H9 (cell line): ENCODE measurements around the gene TMEM125. TPM values are rescaled to one million over a fixed set of nuclear protein-coding genes. Genes with fewer than 3 reads are reported as not detected.

ENCODE experiments used
- DNase-seq: peaks from one replicate; pipeline ENCODE4 v3.0.0-alpha.2; 2017
- H2AFZ ChIP-seq: one replicate; pipeline ENCODE4 v1.6.1; 2013; ENCODE audit warnings: mild to moderate bottlenecking, low read length, control low read depth, moderate library complexity
- H2AK5ac ChIP-seq: 2 replicates; pipeline ENCODE4 v1.6.1; 2013; ENCODE audit warnings: low read length, control low read depth, mixed read lengths; ENCODE audit not compliant: insufficient read length
- H2BK120ac ChIP-seq: one replicate; pipeline ENCODE4 v1.6.1; 2013; ENCODE audit warnings: low read depth, mild to moderate bottlenecking, low read length, control low read depth, inconsistent platforms; ENCODE audit not compliant: poor library complexity, severe bottlenecking
- H2BK12ac ChIP-seq: 2 replicates; pipeline ENCODE4 v1.6.1; 2013; ENCODE audit warnings: low read length, control low read depth, mixed read lengths, low read depth; ENCODE audit not compliant: insufficient read length
- H2BK15ac ChIP-seq: 2 replicates; pipeline ENCODE4 v1.6.1; 2013; ENCODE audit warnings: low read depth, low read length, control low read depth
- H2BK20ac ChIP-seq: one replicate; pipeline ENCODE4 v1.6.1; 2013; ENCODE audit warnings: low read depth, mild to moderate bottlenecking, low read length, control low read depth, inconsistent platforms; ENCODE audit not compliant: poor library complexity, severe bottlenecking
- H2BK5ac ChIP-seq: 2 replicates; pipeline ENCODE4 v1.6.1; 2013; ENCODE audit warnings: low read length, control low read depth, mixed read lengths; ENCODE audit not compliant: insufficient read length
- H3K14ac ChIP-seq: 2 replicates; pipeline ENCODE4 v1.6.1; 2013; ENCODE audit warnings: low read length, control low read depth; ENCODE audit not compliant: insufficient read depth
- H3K18ac ChIP-seq: 2 replicates; pipeline ENCODE4 v1.6.1; 2013; ENCODE audit warnings: low read depth, mild to moderate bottlenecking, mixed read lengths, low read length, control low read depth; ENCODE audit not compliant: insufficient read length
- H3K23ac ChIP-seq: 2 replicates; pipeline ENCODE4 v1.6.1; 2013; ENCODE audit warnings: low read length, control low read depth, mixed read lengths, low read depth; ENCODE audit not compliant: insufficient read length
- H3K23me2 ChIP-seq: 2 replicates; pipeline ENCODE4 v1.6.1; 2013; ENCODE audit warnings: low read depth, mild to moderate bottlenecking, mixed read lengths, low read length, control low read depth; ENCODE audit not compliant: insufficient read length, poor library complexity, severe bottlenecking
- H3K27ac ChIP-seq: 2 replicates; pipeline ENCODE4 v1.5.1; 2013; ENCODE audit warnings: low read length, control low read depth, mixed read lengths, low read depth; ENCODE audit not compliant: insufficient read length
- H3K27me3 ChIP-seq: 2 replicates; pipeline ENCODE4 v1.6.1; 2013; ENCODE audit warnings: low read length, control low read depth, inconsistent platforms; ENCODE audit not compliant: insufficient read depth
- H3K4ac ChIP-seq: 2 replicates; pipeline ENCODE4 v1.6.1; 2013; ENCODE audit warnings: low read depth, mild to moderate bottlenecking, control low read depth, inconsistent platforms, low read length, moderate library complexity
- H3K4me1 ChIP-seq: 2 replicates; pipeline ENCODE4 v1.6.1; 2013; ENCODE audit warnings: low read length, control low read depth, inconsistent platforms; ENCODE audit not compliant: insufficient read depth
- H3K4me2 ChIP-seq: 2 replicates; pipeline ENCODE4 v1.6.1; 2013; ENCODE audit warnings: low read length, control low read depth, mixed read lengths; ENCODE audit not compliant: insufficient read length, insufficient read depth
- H3K56ac ChIP-seq: 2 replicates; pipeline ENCODE4 v1.6.1; 2013; ENCODE audit warnings: low read depth, mild to moderate bottlenecking, mixed read lengths, low read length, control low read depth; ENCODE audit not compliant: insufficient read length
- H3K79me1 ChIP-seq: 2 replicates; pipeline ENCODE4 v1.6.1; 2013; ENCODE audit warnings: low read depth, mild to moderate bottlenecking, moderate library complexity, low read length, control low read depth, inconsistent platforms; ENCODE audit not compliant: insufficient read depth, poor library complexity, severe bottlenecking
- H3K79me2 ChIP-seq: 2 replicates; pipeline ENCODE4 v1.6.1; 2013; ENCODE audit warnings: low read length, control low read depth, inconsistent platforms; ENCODE audit not compliant: insufficient read depth
- H3K9ac ChIP-seq: 2 replicates; pipeline ENCODE4 v1.6.1; 2013; ENCODE audit warnings: low read length, control low read depth, mixed read lengths; ENCODE audit not compliant: insufficient read length; ENCODE audit errors: extremely low read depth
- H3K9me3 ChIP-seq: one replicate; pipeline ENCODE4 v1.6.1; 2013; ENCODE audit warnings: low read depth, low read length, inconsistent platforms; ENCODE audit not compliant: control insufficient read depth
- H3T11ph ChIP-seq: one replicate; pipeline ENCODE4 v1.6.1; 2013; ENCODE audit warnings: mild to moderate bottlenecking, low read length, control low read depth, inconsistent platforms
- H4K20me1 ChIP-seq: one replicate; pipeline ENCODE4 v1.6.1; 2013; ENCODE audit not compliant: control insufficient read depth, insufficient read length, insufficient read depth
- H4K5ac ChIP-seq: 2 replicates; pipeline ENCODE4 v1.6.1; 2013; ENCODE audit warnings: low read depth, mild to moderate bottlenecking, mixed read lengths, low read length, control low read depth; ENCODE audit not compliant: insufficient read length
- H4K8ac ChIP-seq: replicated peaks from 2 replicates; pipeline ENCODE4 v1.6.1; 2013; ENCODE audit warnings: low read length, control low read depth, mixed read lengths, low read depth; ENCODE audit not compliant: insufficient read length
- H4K91ac ChIP-seq: 2 replicates; pipeline ENCODE4 v1.6.1; 2013; ENCODE audit warnings: low read depth, mild to moderate bottlenecking, moderate library complexity, mixed read lengths, low read length, control low read depth; ENCODE audit not compliant: insufficient read length
- H3K27ac Mint-ChIP-seq, 3 experiments: 2 replicates in 2 of 3; 3 replicates in 1 of 3; pipeline ENCODE4 v1.8.0; 2020 to 2021; ENCODE audit warnings: mixed read lengths in 3 of 3, mild to moderate bottlenecking in 1 of 3, moderate library complexity in 1 of 3
- H3K27me3 Mint-ChIP-seq: 2 replicates; pipeline ENCODE4 v1.8.0; 2021; ENCODE audit warnings: low read depth, mild to moderate bottlenecking, moderate library complexity, mixed read lengths
- H3K36me3 Mint-ChIP-seq, 3 experiments: 2 replicates in 2 of 3; 3 replicates in 1 of 3; pipeline ENCODE4 v1.8.0; 2020 to 2021; ENCODE audit warnings: low read depth in 3 of 3, mixed read lengths in 3 of 3; ENCODE audit not compliant: insufficient read depth in 1 of 3
- H3K4me1 Mint-ChIP-seq, 2 experiments: 2 replicates each; pipeline ENCODE4 v1.8.0; 2020; ENCODE audit warnings: mixed read lengths in 2 of 2
- H3K4me3 Mint-ChIP-seq, 2 experiments: 2 replicates in 1 of 2; 3 replicates in 1 of 2; pipeline ENCODE4 v1.8.0; 2020 to 2021; ENCODE audit warnings: mild to moderate bottlenecking in 2 of 2, mixed read lengths in 2 of 2, moderate library complexity in 1 of 2
- H3K9me3 Mint-ChIP-seq, 2 experiments: 2 replicates in 1 of 2; 3 replicates in 1 of 2; pipeline ENCODE4 v1.8.0; 2020; ENCODE audit warnings: mild to moderate bottlenecking in 2 of 2, mixed read lengths in 2 of 2, moderate library complexity in 1 of 2
- CTCF ChIP-seq: fragments of 200-600 bp; sonication (generic); conservative IDR thresholded peaks from 3 replicates; pipeline ENCODE4 v1.8.0; 2021; ENCODE audit warnings: antibody characterized with exemption, mild to moderate bottlenecking
- WGBS: extraction: QIAGEN DNeasy Blood & Tissue Kit; methylation state at CpG from one replicate; pipeline ENCODE4 v1.1.7; 2013; ENCODE audit warnings: missing lambda C conversion rate, low lambda C conversion rate, mixed read lengths; ENCODE audit not compliant: insufficient read length; ENCODE audit errors: extremely low coverage; 5-methylcytosine and 5-hydroxymethylcytosine counted together
- total RNA-seq: library from RNA; stranded (reverse); gene quantifications from 2 replicates; pipeline ENCODE4 v1.2.1, GENCODE V29; 2021

Gene TMEM125
- total RNA-seq, 1 experiment from 2014 or later, result 19.6 TPM

- Histone ChIP-seq H3K23ac (no peak overlapping the region), H3K14ac (peak overlapping the region; percentile 17; the same call in 1 of the 2 replicates), H4K8ac (no peak overlapping the region), H3K79me1 (no peaks in the 10 kb centered on the region), H3K56ac (no peak overlapping the region), H2BK12ac (no peak overlapping the region), H3T11ph (no peak overlapping the region), H3K4ac (no peak overlapping the region), H2BK15ac (no peak overlapping the region), H4K91ac (no peak overlapping the region), H3K23me2 (no peaks in the 10 kb centered on the region), H2BK120ac (no peak overlapping the region), H4K5ac (no peak overlapping the region), H3K79me2 (no peaks in the 10 kb centered on the region), H2AK5ac (no peak overlapping the region), H2AFZ (no peak overlapping the region), H3K27ac (no peak overlapping the region), H3K9ac (no peak overlapping the region), H4K20me1 (no peaks in the 10 kb centered on the region), H3K18ac (no peak overlapping the region), H3K4me2 (no peak overlapping the region), H3K27me3 (no peaks in the 10 kb centered on the region), H2BK5ac (no peak overlapping the region), H3K9me3 (no peaks in the 10 kb centered on the region), H3K4me1 (no peaks in the 10 kb centered on the region), H2BK20ac (no peak overlapping the region)
- DNase-seq, result no peak
- no peak overlapping the region for H3K27ac Mint-ChIP-seq
- H3K4me1 Mint-ChIP-seq, result peaks cover 7 to 11% of the 10 kb centered on the region in 2 experiments
- H3K27me3 Mint-ChIP-seq, result peaks cover 4% of the 10 kb centered on the region
- WGBS, result no CpG with 5 or more reads among the region's 10 CpGs
- no peak for TF ChIP-seq CTCF
- H3K9me3 Mint-ChIP-seq, result no peaks in the 10 kb centered on the region
- no peak overlapping the region for H3K4me3 Mint-ChIP-seq
- H3K36me3 Mint-ChIP-seq, result no peaks in the 10 kb centered on the region
These were observed 44.0 kb downstream of the TMEM125 start for GRCh38 chr1:43313771-43314170.
